BJ (cell line): ENCODE results near the gene CERK. TPM values are rescaled to one million over a fixed set of nuclear protein-coding genes. Genes with fewer than 3 reads are reported as not detected.

Source experiments
- CTCF ChIA-PET: fragments of 350-600 bp; formaldehyde crosslinking; extraction: SDS; loops from one replicate; lab custom pipeline; 2021; ENCODE audit warnings: antibody characterized with exemption, inconsistent platforms; lab: Yijun Ruan, JAX
- POLR2A ChIA-PET: fragments of 300-600 bp; sonication (Branson Sonifier 250); formaldehyde crosslinking; extraction: SDS; loops from one replicate; lab custom pipeline; 2021; ENCODE audit warnings: antibody characterized with exemption; lab: Charles Lee
- DNase-seq: peaks from one replicate; pipeline ENCODE4 v3.0.0-alpha.2; 2011; ENCODE audit warnings: low read depth
- H3K27me3 ChIP-seq: 2 replicates; pipeline ENCODE4 v1.6.0; 2011; ENCODE audit warnings: low read length; ENCODE audit not compliant: control insufficient read depth, insufficient read depth
- H3K36me3 ChIP-seq: 2 replicates; pipeline ENCODE4 v1.5.1; 2011; ENCODE audit warnings: low read length; ENCODE audit not compliant: control insufficient read depth, insufficient read depth
- H3K4me3 ChIP-seq: 2 replicates; pipeline ENCODE4 v1.5.1; 2011; ENCODE audit warnings: low read depth, mild to moderate bottlenecking, control low read depth, low read length
- polyA plus RNA-seq: library from polyadenylated mRNA; depleted of rRNA; stranded (reverse); fragments of >200 nt; gene quantifications from 2 replicates; pipeline ENCODE4 v1.2.3, GENCODE V29; 2011
- TF ChIP-seq, protein P1 (sequence below): IDR thresholded peaks from 2 replicates; pipeline ENCODE4 v1.5.1; 2011; ENCODE audit warnings: low read depth, mild to moderate bottlenecking, control low read depth, inconsistent platforms, low read length, moderate library complexity; ENCODE audit not compliant: insufficient read depth

CERK gene
- polyA plus RNA-seq, 1 experiment, result 32.6 TPM

DNA sequence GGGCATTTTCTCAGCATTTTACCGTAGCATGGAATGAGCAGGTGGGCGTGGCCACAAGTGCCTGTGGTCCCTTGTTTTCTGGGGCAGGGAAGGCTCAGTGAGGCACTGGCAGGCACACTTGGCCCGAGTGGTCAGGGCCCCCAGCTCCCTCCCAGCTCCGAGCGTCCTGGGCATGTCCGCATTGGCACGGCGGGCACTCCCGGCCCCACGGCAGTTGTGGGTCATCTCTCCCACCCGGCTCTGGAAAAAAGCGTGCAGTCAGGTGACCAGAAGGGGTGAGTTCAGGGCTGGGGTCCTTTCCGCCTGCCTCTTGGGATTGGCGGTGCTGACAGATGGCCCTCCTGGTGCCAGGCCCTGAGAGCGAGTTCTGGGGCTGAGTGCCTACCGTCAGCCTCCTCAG is 62.1 kb downstream of the CERK start:
- no peaks in the 10 kb centered on the region for H3K27me3 ChIP-seq
- no peak for DNase-seq
- POLR2A ChIA-PET, result no interaction called here

DNA sequence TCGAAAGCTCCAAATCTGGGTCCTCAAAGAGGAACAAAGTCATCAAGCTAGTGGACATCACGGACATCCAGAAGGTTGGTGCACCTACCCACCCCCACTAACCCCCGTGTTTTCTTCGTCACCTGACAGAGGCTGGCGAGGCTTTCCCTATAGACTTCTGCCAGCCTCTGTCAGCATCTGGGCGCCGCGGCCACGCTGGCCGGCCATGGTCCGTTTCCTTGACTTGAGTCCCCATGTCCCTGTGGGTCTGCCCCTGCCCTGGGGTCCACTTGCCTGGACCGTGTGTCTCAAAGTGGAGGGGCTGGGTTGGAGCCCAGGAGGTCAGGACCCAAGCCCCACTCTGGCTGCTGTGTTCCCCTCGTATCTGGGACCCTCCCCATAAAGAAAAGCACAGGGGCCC is 62.6 kb downstream of the CERK start:
- DNase-seq, result no peak
- no peaks in the 10 kb centered on the region for H3K27me3 ChIP-seq
- no peak overlapping the region for H3K4me3 ChIP-seq
- TF ChIP-seq, protein P1, sequence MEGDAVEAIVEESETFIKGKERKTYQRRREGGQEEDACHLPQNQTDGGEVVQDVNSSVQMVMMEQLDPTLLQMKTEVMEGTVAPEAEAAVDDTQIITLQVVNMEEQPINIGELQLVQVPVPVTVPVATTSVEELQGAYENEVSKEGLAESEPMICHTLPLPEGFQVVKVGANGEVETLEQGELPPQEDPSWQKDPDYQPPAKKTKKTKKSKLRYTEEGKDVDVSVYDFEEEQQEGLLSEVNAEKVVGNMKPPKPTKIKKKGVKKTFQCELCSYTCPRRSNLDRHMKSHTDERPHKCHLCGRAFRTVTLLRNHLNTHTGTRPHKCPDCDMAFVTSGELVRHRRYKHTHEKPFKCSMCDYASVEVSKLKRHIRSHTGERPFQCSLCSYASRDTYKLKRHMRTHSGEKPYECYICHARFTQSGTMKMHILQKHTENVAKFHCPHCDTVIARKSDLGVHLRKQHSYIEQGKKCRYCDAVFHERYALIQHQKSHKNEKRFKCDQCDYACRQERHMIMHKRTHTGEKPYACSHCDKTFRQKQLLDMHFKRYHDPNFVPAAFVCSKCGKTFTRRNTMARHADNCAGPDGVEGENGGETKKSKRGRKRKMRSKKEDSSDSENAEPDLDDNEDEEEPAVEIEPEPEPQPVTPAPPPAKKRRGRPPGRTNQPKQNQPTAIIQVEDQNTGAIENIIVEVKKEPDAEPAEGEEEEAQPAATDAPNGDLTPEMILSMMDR, result no peak
- ChIA-PET POLR2A (no interaction called here), CTCF (no interaction called here)
- H3K36me3 ChIP-seq, result peaks cover 3% of the 10 kb centered on the region; the same call in 1 of the 2 replicates

More for the DNA sequence above, 62.1 kb downstream of the CERK start:
- CTCF ChIA-PET, result no interaction called here
- H3K4me3 ChIP-seq, result no peak overlapping the region
- peaks cover 3% of the 10 kb centered on the region; the same call in 1 of the 2 replicates for H3K36me3 ChIP-seq
- TF ChIP-seq, protein P1, result no peak

DNA sequence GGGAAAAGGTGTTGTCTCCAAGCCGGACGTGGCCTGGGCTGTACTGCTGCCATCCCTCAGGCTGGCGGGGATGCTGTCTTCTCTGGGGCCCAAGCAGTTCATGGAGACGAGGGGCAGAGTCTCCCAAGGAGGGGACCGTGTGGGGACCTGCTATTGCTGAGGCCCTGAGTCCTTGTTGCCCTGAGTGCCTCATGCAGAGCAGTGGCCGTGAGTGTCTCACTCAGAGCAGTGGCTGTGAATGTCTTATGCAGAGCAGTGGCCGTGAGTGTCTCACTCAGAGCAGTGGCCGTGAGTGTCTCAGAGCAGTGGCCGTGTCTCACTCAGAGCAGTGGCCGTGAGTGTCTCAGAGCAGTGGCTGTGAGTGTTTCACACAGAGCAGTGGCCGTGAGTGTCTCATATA is 63.1 kb downstream of the CERK start:
- TF ChIP-seq, protein P1, result no peak
- no peak for DNase-seq
- no peak overlapping the region for H3K4me3 ChIP-seq
- ChIA-PET CTCF (no interaction called here), POLR2A (no interaction called here)
- H3K36me3 ChIP-seq, result peaks cover 4% of the 10 kb centered on the region; the same call in 1 of the 2 replicates
- no peaks in the 10 kb centered on the region for H3K27me3 ChIP-seq

DNA sequence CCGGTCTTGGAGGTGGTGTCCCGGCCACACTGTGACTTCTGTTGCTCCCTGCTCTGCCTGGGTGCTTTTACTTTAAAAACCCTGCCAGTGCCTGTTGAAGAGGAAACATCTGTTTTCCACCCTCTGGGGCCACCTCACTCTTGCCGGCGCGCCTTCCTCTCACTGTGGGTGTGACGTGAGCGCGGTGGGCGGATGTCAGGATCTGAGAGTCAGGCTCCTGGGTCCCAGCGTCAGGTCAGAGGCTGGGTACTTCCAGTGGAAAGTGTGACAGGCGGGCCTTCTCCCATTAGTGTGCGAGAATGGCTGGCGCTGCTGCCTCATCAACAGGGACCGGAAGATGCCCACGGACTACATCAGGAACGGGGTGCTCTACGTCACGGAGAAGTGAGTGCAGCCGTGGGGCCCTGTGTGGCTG is 63.7 kb downstream of the CERK start:
- Histone ChIP-seq H3K4me3 (no peak overlapping the region), H3K36me3 (peaks cover 4% of the 10 kb centered on the region; the same call in 1 of the 2 replicates), H3K27me3 (no peaks in the 10 kb centered on the region)
- TF ChIP-seq, protein P1, result no peak
- no peak for DNase-seq
- ChIA-PET CTCF (interaction anchor here (0.6 kb wide), 1 partner anchor 65 kb away, joined by 3 read pairs; no protein-coding TSS in a partner anchor), POLR2A (no interaction called here)

DNA sequence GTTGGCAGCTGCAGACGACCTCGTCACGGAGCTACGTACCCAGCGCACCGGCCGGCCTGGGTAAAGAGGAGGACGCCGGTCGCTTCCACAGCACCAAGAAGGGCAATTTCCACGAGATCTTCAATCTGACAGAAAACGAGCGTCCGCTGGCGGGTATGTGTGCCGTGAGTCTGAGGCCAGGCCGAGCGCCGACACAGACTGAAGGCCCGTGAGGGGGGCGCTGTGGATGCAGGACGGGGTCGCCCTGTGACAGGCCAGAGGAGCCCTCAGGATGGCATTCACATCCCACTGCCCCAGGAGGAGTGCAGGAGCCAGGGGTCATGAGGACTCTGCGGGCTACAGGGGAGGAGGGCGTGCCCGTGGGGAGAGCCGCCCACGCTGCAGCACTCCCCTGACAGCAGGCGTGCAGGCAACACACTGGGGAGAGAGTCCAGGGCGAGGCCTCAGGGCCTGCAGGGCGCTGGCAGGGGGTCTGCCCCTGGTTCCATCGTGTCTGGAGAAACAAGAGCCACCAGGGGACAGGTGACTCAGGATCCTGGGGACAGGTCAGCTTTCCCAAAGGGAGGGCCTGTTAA is 64.3 kb downstream of the CERK start:
- CTCF ChIA-PET, result interaction anchor here (0.6 kb wide), 1 partner anchor 65 kb away, joined by 3 read pairs; no protein-coding TSS in a partner anchor
- peaks cover 4% of the 10 kb centered on the region; the same call in 1 of the 2 replicates for H3K36me3 ChIP-seq
- DNase-seq, result no peak
- TF ChIP-seq, protein P1, result no peak
- H3K4me3 ChIP-seq, result no peak overlapping the region
- no peaks in the 10 kb centered on the region for H3K27me3 ChIP-seq
- POLR2A ChIA-PET, result no interaction called here
